H9 (cell line): ENCODE data around the gene PRELID2. TPM values are rescaled to one million over a fixed set of nuclear protein-coding genes. Genes with fewer than 3 reads are reported as not detected.

Source experiments
- DNase-seq: peaks from one replicate; pipeline ENCODE4 v3.0.0-alpha.2; 2017
- H2AFZ ChIP-seq: one replicate; pipeline ENCODE4 v1.6.1; 2013; ENCODE audit warnings: mild to moderate bottlenecking, low read length, control low read depth, moderate library complexity
- H2AK5ac ChIP-seq: 2 replicates; pipeline ENCODE4 v1.6.1; 2013; ENCODE audit warnings: low read length, control low read depth, mixed read lengths; ENCODE audit not compliant: insufficient read length
- H2BK120ac ChIP-seq: one replicate; pipeline ENCODE4 v1.6.1; 2013; ENCODE audit warnings: low read depth, mild to moderate bottlenecking, low read length, control low read depth, inconsistent platforms; ENCODE audit not compliant: poor library complexity, severe bottlenecking
- H2BK12ac ChIP-seq: 2 replicates; pipeline ENCODE4 v1.6.1; 2013; ENCODE audit warnings: low read length, control low read depth, mixed read lengths, low read depth; ENCODE audit not compliant: insufficient read length
- H2BK15ac ChIP-seq: 2 replicates; pipeline ENCODE4 v1.6.1; 2013; ENCODE audit warnings: low read depth, low read length, control low read depth
- H2BK20ac ChIP-seq: one replicate; pipeline ENCODE4 v1.6.1; 2013; ENCODE audit warnings: low read depth, mild to moderate bottlenecking, low read length, control low read depth, inconsistent platforms; ENCODE audit not compliant: poor library complexity, severe bottlenecking
- H2BK5ac ChIP-seq: 2 replicates; pipeline ENCODE4 v1.6.1; 2013; ENCODE audit warnings: low read length, control low read depth, mixed read lengths; ENCODE audit not compliant: insufficient read length
- H3K14ac ChIP-seq: 2 replicates; pipeline ENCODE4 v1.6.1; 2013; ENCODE audit warnings: low read length, control low read depth; ENCODE audit not compliant: insufficient read depth
- H3K18ac ChIP-seq: 2 replicates; pipeline ENCODE4 v1.6.1; 2013; ENCODE audit warnings: low read depth, mild to moderate bottlenecking, mixed read lengths, low read length, control low read depth; ENCODE audit not compliant: insufficient read length
- H3K23ac ChIP-seq: 2 replicates; pipeline ENCODE4 v1.6.1; 2013; ENCODE audit warnings: low read length, control low read depth, mixed read lengths, low read depth; ENCODE audit not compliant: insufficient read length
- H3K23me2 ChIP-seq: 2 replicates; pipeline ENCODE4 v1.6.1; 2013; ENCODE audit warnings: low read depth, mild to moderate bottlenecking, mixed read lengths, low read length, control low read depth; ENCODE audit not compliant: insufficient read length, poor library complexity, severe bottlenecking
- H3K27ac ChIP-seq: 2 replicates; pipeline ENCODE4 v1.5.1; 2013; ENCODE audit warnings: low read length, control low read depth, mixed read lengths, low read depth; ENCODE audit not compliant: insufficient read length
- H3K27me3 ChIP-seq: 2 replicates; pipeline ENCODE4 v1.6.1; 2013; ENCODE audit warnings: low read length, control low read depth, inconsistent platforms; ENCODE audit not compliant: insufficient read depth
- H3K4ac ChIP-seq: 2 replicates; pipeline ENCODE4 v1.6.1; 2013; ENCODE audit warnings: low read depth, mild to moderate bottlenecking, control low read depth, inconsistent platforms, low read length, moderate library complexity
- H3K4me1 ChIP-seq: 2 replicates; pipeline ENCODE4 v1.6.1; 2013; ENCODE audit warnings: low read length, control low read depth, inconsistent platforms; ENCODE audit not compliant: insufficient read depth
- H3K4me2 ChIP-seq: 2 replicates; pipeline ENCODE4 v1.6.1; 2013; ENCODE audit warnings: low read length, control low read depth, mixed read lengths; ENCODE audit not compliant: insufficient read length, insufficient read depth
- H3K56ac ChIP-seq: 2 replicates; pipeline ENCODE4 v1.6.1; 2013; ENCODE audit warnings: low read depth, mild to moderate bottlenecking, mixed read lengths, low read length, control low read depth; ENCODE audit not compliant: insufficient read length
- H3K79me1 ChIP-seq: 2 replicates; pipeline ENCODE4 v1.6.1; 2013; ENCODE audit warnings: low read depth, mild to moderate bottlenecking, moderate library complexity, low read length, control low read depth, inconsistent platforms; ENCODE audit not compliant: insufficient read depth, poor library complexity, severe bottlenecking
- H3K79me2 ChIP-seq: 2 replicates; pipeline ENCODE4 v1.6.1; 2013; ENCODE audit warnings: low read length, control low read depth, inconsistent platforms; ENCODE audit not compliant: insufficient read depth
- H3K9ac ChIP-seq: 2 replicates; pipeline ENCODE4 v1.6.1; 2013; ENCODE audit warnings: low read length, control low read depth, mixed read lengths; ENCODE audit not compliant: insufficient read length; ENCODE audit errors: extremely low read depth
- H3K9me3 ChIP-seq: one replicate; pipeline ENCODE4 v1.6.1; 2013; ENCODE audit warnings: low read depth, low read length, inconsistent platforms; ENCODE audit not compliant: control insufficient read depth
- H3T11ph ChIP-seq: one replicate; pipeline ENCODE4 v1.6.1; 2013; ENCODE audit warnings: mild to moderate bottlenecking, low read length, control low read depth, inconsistent platforms
- H4K20me1 ChIP-seq: one replicate; pipeline ENCODE4 v1.6.1; 2013; ENCODE audit not compliant: control insufficient read depth, insufficient read length, insufficient read depth
- H4K5ac ChIP-seq: 2 replicates; pipeline ENCODE4 v1.6.1; 2013; ENCODE audit warnings: low read depth, mild to moderate bottlenecking, mixed read lengths, low read length, control low read depth; ENCODE audit not compliant: insufficient read length
- H4K8ac ChIP-seq: replicated peaks from 2 replicates; pipeline ENCODE4 v1.6.1; 2013; ENCODE audit warnings: low read length, control low read depth, mixed read lengths, low read depth; ENCODE audit not compliant: insufficient read length
- H4K91ac ChIP-seq: 2 replicates; pipeline ENCODE4 v1.6.1; 2013; ENCODE audit warnings: low read depth, mild to moderate bottlenecking, moderate library complexity, mixed read lengths, low read length, control low read depth; ENCODE audit not compliant: insufficient read length
- H3K27ac Mint-ChIP-seq, 3 experiments: 2 replicates in 2 of 3; 3 replicates in 1 of 3; pipeline ENCODE4 v1.8.0; 2020 to 2021; ENCODE audit warnings: mixed read lengths in 3 of 3, mild to moderate bottlenecking in 1 of 3, moderate library complexity in 1 of 3
- H3K27me3 Mint-ChIP-seq: 2 replicates; pipeline ENCODE4 v1.8.0; 2021; ENCODE audit warnings: low read depth, mild to moderate bottlenecking, moderate library complexity, mixed read lengths
- H3K36me3 Mint-ChIP-seq, 3 experiments: 2 replicates in 2 of 3; 3 replicates in 1 of 3; pipeline ENCODE4 v1.8.0; 2020 to 2021; ENCODE audit warnings: low read depth in 3 of 3, mixed read lengths in 3 of 3; ENCODE audit not compliant: insufficient read depth in 1 of 3
- H3K4me1 Mint-ChIP-seq, 2 experiments: 2 replicates each; pipeline ENCODE4 v1.8.0; 2020; ENCODE audit warnings: mixed read lengths in 2 of 2
- H3K4me3 Mint-ChIP-seq, 2 experiments: 2 replicates in 1 of 2; 3 replicates in 1 of 2; pipeline ENCODE4 v1.8.0; 2020 to 2021; ENCODE audit warnings: mild to moderate bottlenecking in 2 of 2, mixed read lengths in 2 of 2, moderate library complexity in 1 of 2
- H3K9me3 Mint-ChIP-seq, 2 experiments: 2 replicates in 1 of 2; 3 replicates in 1 of 2; pipeline ENCODE4 v1.8.0; 2020; ENCODE audit warnings: mild to moderate bottlenecking in 2 of 2, mixed read lengths in 2 of 2, moderate library complexity in 1 of 2
- WGBS: extraction: QIAGEN DNeasy Blood & Tissue Kit; methylation state at CpG from one replicate; pipeline ENCODE4 v1.1.7; 2013; ENCODE audit warnings: missing lambda C conversion rate, low lambda C conversion rate, mixed read lengths; ENCODE audit not compliant: insufficient read length; ENCODE audit errors: extremely low coverage; 5-methylcytosine and 5-hydroxymethylcytosine counted together
- total RNA-seq: library from RNA; stranded (reverse); gene quantifications from 2 replicates; pipeline ENCODE4 v1.2.1, GENCODE V29; 2021
- TF ChIP-seq, protein P1 (sequence below): fragments of 200-600 bp; sonication (generic); conservative IDR thresholded peaks from 3 replicates; pipeline ENCODE4 v1.8.0; 2021; ENCODE audit warnings: antibody characterized with exemption, mild to moderate bottlenecking

PRELID2 gene
- total RNA-seq, 1 experiment from 2014 or later, result 13.2 TPM

DNA sequence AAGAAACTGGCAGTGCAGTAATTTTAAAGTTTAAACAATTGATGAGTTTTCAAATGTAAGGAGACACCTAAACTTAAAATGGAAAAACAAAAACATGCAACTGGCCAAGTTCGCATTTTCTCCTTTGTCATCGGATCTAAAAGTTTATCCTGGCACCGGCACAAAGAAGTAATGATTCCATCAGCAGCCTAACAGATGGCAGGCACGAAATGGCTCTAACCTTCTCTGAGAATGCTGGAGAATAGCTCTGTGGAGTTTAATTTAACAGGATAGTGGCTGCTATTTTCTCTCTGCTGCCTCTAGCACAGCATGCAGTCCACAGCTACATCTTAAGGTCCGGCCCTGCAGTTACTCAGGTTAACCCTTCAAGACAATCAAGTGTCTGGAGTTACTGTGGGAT, 82.2 kb downstream of the PRELID2 start:
- H4K5ac ChIP-seq, result no peak overlapping the region
- Mint-ChIP-seq H3K4me3 (no peak overlapping the region), H3K36me3 (peaks cover 2 to 8% (median 6%) of the 10 kb centered on the region in 3 experiments; a peak in 4 of 7 replicates), H3K4me1 (peaks cover 10 to 12% of the 10 kb centered on the region in 2 experiments; a peak in 3 of 4 replicates), H3K27me3 (no peaks in the 10 kb centered on the region), H3K27ac (no peak overlapping the region), H3K9me3 (peaks cover 10 to 16% of the 10 kb centered on the region in 2 experiments)
- H3K18ac ChIP-seq, result no peak overlapping the region
- H2BK12ac ChIP-seq, result no peak overlapping the region
- H3K23ac ChIP-seq, result no peak overlapping the region
- H3K14ac ChIP-seq, result no peak overlapping the region
- no peak overlapping the region for H3K27ac ChIP-seq
- no peak overlapping the region for H3T11ph ChIP-seq
- H3K79me2 ChIP-seq, result no peaks in the 10 kb centered on the region
- no peak overlapping the region for H4K8ac ChIP-seq
- no peaks in the 10 kb centered on the region for H3K23me2 ChIP-seq
- no peak overlapping the region for H2AK5ac ChIP-seq
- no peaks in the 10 kb centered on the region for H3K4me1 ChIP-seq
- H3K27me3 ChIP-seq, result no peaks in the 10 kb centered on the region
- H2BK120ac ChIP-seq, result no peak overlapping the region
- H2AFZ ChIP-seq, result no peak overlapping the region
- no peaks in the 10 kb centered on the region for H3K79me1 ChIP-seq
- no peak overlapping the region for H2BK5ac ChIP-seq
- H3K9ac ChIP-seq, result no peak overlapping the region
- H3K56ac ChIP-seq, result no peak overlapping the region
- H3K4me2 ChIP-seq, result no peak overlapping the region
- TF ChIP-seq, protein P1, sequence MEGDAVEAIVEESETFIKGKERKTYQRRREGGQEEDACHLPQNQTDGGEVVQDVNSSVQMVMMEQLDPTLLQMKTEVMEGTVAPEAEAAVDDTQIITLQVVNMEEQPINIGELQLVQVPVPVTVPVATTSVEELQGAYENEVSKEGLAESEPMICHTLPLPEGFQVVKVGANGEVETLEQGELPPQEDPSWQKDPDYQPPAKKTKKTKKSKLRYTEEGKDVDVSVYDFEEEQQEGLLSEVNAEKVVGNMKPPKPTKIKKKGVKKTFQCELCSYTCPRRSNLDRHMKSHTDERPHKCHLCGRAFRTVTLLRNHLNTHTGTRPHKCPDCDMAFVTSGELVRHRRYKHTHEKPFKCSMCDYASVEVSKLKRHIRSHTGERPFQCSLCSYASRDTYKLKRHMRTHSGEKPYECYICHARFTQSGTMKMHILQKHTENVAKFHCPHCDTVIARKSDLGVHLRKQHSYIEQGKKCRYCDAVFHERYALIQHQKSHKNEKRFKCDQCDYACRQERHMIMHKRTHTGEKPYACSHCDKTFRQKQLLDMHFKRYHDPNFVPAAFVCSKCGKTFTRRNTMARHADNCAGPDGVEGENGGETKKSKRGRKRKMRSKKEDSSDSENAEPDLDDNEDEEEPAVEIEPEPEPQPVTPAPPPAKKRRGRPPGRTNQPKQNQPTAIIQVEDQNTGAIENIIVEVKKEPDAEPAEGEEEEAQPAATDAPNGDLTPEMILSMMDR, result no peak
- H2BK20ac ChIP-seq, result no peak overlapping the region
- H3K4ac ChIP-seq, result no peak overlapping the region
- DNase-seq, result no peak
- H3K9me3 ChIP-seq, result no peaks in the 10 kb centered on the region
- no peaks in the 10 kb centered on the region for H4K20me1 ChIP-seq
- no CpG with 5 or more reads among the region's 5 CpGs for WGBS
- H4K91ac ChIP-seq, result no peak overlapping the region
- H2BK15ac ChIP-seq, result no peak overlapping the region
